Measurements from ENCODE around the gene MLLT10.

Gene MLLT10

DNA sequence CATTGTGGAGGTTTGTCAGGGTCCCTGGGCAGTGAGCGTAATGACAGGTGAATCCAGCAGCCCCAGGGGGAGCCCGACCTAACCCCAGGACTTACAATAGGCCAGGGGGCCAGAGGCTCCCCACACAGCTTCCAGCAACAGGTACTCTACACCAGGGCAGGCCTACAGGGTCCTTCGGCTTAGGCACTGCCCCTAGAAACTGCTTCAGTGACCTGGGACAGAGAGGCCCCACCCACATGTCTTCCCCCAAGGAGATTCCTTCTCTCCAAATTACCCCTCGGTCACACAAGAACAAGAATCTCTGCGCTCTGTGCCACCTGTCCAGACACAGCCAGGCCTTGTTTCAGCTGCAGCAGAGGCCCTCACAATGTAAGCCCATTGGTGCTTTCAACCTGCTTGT lies 32.9 kb upstream of the MLLT10 start:
- DNase-seq (ENCODE audit: low read depth in 3 of 3), result no peak

DNA sequence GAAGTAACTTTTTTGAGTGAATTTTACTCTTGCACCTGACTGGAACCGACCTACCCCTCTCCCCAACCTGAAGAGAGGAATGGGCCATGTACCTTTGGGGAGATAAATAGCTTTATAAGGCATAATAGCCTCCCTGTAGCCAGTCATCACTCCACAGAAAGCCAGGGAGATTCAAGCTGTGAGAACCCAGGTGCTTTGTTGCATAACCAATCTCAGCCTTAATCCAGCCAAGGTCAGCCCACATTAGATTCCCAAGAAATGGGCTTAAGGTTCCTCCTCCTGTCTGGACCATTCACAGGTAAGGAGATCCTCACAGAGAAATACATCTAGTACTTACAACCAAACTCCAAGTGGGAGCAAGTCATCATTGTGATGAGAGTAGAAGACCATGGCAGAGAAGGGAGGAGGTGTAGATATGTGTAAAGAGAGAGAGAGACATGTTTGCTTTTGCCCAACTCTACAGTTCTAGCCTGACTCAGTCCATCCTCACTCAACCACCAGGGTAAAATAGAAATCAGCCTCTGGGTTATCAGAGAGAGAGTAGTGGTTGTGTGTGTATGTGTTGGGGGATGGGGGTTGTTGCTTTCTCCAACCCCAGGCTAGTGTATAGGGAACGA lies 32.2 kb upstream of the MLLT10 start:
- DNase-seq (ENCODE audit: low read depth in 3 of 3), result no peak

DNA sequence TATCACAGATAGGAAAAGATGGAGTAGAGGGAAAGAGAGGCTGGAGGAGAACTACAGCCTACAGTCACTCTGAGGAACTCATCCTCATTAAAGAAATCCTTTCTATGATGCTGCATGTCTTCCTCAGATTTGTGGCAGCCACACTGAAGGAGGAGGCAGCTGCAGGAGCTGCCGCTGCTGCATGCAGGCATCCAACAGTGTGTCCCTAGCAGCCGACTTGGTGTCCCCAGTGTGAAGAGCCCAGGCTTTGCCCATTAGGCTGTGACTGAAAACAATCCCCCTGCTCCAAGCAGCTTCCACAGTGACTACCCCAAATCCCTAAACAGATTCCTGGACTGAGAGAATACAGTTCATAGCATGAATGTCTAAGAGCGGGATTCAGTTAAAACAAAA lies 31.7 kb upstream of the MLLT10 start:
- DNase-seq (ENCODE audit: low read depth in 3 of 3), result no peak

DNA sequence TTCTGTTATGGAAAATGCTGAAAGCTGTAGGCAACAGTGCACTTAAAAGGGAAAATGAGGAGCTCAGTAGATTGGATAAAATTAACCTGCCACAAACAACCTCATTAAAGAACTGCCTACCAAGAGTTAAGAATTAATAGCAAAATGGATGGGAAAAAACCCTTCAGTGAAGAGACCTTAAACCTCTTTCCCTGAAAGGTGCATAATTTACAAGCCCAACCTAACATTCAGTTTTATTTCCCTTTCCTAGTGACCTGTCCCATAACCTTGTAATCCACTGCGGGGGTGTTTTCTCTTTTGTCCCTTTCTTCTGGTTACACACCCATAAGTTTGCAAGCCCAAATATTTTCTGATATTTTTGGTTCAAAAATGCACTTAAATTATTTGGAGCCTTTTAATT lies 30.5 kb upstream of the MLLT10 start:
- DNase-seq (ENCODE audit: low read depth in 3 of 3), result no peak

DNA sequence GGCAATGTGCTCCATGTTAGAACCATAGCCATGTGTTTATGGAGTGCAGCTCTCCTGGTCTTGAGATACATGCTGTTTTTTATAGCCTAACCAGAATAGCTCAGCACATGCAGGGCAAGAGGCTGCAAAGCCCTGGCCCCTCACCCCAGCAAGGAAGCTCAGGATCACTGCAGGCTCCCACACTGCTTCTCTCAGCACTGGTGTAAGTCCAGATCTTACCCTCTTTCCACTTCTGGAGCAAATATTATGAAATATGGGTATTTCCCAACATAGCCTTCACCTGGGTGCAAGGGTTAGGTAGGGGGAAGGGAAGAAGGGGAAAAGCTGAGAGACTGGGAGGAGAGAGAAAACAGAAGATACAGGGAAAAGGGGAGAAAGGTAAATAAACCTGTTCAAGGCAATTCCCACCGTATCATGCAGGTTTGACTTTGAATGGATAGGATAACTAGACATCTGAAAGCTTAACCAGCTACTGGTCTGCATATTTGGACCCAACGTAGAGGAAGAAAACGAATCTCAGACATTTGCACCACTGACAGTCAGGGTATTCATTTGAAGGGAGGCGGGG lies 28.2 kb upstream of the MLLT10 start:
- no peak for DNase-seq (ENCODE audit: low read depth in 3 of 3)

DNA sequence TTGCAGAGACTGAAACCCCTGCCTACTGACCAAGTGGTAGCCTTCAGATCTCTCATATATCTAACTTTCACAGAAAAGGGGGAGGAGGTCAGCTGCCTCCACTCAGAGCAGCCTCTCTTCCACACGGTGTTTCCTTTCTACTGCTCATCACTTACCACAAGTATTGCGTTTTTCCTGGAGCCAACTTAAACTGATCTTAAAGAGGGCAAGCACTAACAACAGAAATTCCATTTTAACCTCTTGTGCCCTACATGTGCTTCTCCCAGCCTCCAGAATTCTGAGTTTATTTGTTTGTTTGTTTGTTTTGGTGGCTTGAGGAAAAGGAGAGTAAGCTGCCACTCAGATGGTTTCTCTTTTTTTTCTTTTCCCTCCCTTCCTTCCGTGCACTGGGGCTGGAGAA lies 27.7 kb upstream of the MLLT10 start:
- no peak for DNase-seq (ENCODE audit: low read depth in 3 of 3)

DNA sequence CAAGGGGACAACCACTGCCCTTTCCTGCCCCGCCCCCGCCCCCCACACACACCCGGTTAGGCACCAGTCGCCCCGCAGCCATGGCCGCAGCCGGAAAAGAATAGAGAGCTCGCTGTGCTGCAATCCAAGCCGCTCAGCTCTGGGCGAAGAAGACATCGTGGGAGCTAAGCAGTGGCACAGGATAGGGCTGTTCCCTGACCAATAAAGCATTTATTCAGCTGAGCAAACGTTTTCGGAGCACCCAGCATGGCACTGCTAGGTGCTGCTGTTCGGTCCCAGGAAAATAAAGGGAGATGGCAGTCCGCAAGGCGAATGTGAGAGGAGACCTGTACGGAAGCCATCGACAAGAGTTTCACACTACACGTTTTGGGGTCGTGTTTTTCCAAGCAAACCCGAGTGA lies 26.9 kb upstream of the MLLT10 start:
- no peak for DNase-seq (ENCODE audit: low read depth in 3 of 3)

DNA sequence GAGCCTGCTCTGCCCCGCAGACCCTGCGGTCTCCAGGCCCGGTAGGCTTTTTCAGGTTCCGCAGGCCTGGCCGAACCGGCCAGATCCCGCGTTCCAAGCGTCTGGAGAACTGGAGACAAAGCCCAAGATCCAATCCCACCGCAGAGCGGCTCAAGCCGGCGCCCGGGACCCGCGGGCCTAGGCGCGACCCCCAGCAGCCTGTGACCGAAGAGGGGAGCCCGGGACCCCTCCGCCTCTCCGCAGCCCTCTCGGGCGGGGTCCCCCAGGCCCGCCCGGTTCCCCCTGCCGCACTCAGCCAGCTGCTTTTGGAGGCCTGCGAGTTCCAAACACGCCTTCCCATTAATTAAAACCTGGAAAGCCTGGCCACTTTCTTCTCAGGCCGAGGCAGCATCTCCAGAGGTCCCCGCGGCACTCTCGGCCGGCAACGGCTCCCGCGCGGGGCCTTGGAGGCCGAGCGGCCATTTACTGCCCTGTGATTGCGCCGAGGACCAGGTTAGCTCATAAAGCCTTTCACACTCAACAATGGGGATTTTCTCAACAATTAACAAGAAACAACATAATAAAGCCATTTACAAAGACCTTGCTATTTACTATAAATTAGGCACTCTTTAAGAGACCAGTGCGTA lies 25.2 kb upstream of the MLLT10 start:
- DNase-seq (ENCODE audit: low read depth in 3 of 3), result no peak

DNA sequence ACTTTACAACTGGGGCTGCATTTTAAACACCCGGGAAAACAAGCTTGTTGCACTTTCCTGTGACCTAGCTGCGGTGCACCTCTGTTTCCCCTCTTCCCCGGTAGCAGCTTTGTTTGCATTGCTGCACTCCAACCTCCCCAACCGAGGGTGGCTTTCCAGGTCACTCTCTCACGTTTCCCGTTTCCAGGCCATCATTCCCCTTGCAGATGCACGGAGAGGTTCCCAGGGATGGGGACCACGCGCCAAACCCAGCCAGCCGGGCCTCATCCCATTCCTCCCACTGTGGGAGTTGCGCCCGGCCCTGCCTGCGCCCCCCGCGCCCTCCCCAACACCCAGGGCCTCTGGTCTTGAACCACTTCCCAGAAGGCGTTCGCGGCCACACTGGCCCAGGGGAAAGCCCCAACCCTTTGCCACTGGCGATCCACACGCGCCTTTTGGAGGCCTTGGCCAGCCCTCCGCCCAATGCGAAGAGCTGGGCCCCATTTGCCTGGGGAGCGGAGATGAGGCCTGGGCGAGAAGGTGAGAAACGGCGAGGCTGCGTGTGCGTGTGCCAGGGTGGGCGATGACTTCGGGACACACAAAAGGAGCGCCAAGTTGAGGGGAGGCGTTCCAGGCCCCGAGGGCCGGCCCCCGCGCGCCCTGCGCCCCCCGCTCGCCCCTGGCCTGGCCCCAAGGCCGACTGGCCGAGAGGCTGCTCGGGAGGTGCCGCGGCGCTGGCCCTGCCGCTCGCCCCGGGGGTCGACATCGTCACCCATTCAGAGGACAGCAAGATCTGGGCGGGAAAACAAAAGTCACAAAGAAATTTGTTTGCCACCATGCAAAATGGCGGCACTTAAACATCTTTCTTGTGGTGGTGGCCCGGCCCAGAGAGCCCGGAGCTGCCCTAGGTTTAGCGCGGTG lies 24.4 kb upstream of the MLLT10 start:
- no peak for DNase-seq (ENCODE audit: low read depth in 3 of 3)

DNA sequence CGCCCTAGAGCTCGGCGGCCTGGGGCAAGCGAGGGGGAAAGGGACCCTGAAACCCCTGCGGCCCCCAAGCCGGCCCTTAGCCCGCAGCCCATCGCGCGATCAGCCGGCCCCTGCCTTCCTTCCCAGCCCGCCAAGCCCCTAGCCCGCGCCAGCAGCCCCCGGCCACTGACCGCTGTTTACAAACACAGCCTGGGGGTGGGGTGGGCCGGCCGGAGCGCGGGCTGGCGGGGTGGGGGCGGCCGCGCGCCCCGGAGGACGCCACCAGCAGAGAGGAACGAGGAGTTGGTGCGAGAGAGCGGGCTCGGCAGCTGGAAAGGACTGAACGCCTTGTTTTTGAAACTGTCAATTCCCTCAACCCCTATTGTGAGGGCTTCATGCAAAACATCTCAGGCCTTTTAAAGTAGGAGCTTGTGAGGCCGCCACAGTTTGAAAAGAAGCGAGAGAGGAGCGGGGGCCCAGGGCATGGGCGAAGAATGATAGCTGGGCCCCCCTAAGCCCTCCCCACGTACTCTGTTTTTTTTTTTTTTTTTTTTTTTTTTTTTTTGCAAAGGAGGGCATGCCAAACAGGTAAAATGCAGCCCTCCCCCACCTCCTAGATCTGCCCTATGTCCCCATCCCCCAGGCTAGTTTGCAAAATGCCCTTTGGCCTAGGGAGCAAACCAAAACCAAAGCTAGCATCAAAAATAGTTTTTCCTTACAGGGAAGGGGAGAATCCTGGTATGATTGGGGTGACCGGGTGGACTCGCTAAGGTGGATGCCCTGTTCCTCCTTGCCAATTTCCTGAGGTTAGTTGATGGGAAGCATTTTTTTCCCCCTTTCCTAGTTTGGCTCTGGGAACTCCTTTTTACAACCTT lies 23.6 kb upstream of the MLLT10 start:
- no peak for DNase-seq (ENCODE audit: low read depth in 3 of 3)

DNA sequence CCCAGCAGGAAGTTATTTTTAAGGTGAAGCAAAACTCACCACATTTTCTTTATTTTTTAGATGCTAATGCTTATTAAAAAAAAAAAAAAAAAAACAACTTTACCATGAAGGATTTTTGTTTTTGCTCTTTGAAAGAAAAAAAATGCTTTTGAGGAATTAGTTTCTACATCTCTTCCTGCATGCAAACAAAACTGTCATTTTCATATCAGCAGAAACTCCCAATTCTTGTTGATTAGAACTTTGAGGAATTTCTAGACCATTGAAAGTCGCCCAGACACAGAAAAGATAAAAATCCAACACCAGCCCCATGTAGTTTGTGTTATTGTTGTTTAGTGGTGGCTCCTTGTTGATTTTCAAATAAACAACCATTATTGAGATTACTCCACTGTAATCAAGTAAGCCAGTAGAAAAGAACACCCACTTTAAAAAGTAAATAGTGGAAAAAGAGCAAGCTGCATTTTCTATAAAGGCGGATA lies 22.9 kb upstream of the MLLT10 start:
- DNase-seq (ENCODE audit: low read depth in 3 of 3), result no peak

DNA sequence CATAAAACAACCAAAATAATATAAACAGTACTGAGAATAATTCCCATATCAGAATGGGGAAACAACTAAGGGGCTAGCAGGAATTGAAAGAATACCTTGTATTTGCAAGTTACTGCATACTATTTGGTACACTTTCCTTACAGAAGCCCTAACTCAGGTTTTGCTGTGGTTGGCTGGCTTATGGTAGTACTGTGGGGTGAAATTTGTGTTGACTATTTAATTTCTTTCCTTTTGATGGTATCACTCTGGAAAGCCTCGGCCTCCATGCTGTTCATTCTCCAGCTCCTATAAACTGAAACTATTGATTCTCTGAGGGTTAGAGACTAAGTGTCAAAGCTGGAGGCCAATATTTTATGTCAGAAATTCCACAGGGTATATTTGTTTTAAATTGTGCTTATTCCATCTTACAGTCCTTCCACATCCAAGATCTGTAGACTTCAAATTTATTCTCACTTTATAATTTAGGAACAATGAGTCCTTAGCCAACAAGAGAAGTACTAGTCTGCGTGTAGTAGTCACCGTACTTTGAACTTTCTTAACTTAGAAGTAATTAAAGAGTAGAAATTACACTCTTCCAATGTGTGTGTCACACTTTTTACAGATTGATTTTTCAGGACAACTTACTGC lies 22.0 kb upstream of the MLLT10 start:
- no peak for DNase-seq (ENCODE audit: low read depth in 3 of 3)

DNA sequence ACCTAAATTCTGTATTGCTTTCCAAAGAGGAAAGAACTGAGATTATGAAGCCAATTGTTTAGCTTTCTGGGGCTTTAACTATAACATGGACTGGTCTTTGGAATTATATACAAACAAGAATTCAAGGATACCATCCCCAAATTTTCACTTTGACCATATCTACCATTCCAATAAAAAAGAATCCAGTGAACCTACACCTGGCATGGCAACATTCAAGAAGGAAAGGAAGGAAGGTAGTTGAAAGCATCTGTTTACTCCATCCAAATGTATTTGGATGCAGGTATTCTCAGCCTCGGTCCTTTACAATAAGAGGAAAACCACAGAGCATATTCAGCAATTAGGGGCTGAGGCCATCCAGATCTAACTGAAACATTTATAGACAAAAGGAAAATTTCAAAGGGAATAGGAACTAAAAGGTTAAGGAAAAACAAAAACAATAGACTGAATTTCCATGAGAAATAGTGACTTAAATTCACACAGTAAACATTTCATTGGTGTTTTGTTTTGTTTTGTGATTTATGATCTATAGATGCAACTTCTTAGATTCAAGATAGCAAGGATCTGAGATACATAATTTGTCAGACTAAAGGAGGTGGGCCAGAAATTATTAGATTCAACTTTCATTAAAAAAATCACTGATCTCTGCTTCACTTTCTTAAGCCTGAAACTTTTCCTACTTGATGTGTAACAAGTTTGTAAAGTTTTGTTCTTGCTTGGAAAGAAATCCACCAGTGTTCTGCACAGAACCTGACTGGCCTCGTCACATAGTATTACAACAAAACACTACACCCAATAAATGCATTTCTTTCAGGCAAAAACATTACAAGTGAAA lies 21.2 kb upstream of the MLLT10 start:
- DNase-seq (ENCODE audit: low read depth in 3 of 3), result no peak

DNA sequence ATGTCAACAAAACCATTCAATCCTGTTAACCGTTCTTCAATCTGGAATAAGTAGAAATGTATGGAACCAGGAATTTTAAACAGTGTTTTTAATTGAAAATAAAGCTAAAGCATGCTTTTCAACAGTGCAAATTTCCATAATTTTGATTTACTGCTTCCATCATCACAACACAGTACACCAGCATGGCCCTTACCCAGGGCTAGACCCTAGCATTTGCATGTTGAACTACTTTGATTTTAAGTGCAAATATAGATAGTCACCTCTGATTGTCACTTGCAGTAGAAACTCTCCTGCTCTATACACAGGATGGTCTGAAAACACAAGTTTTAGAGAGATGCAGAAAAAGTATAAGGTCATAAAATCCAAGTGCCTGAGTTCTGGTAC lies 20.6 kb upstream of the MLLT10 start:
- DNase-seq (ENCODE audit: low read depth in 3 of 3), result no peak

DNA sequence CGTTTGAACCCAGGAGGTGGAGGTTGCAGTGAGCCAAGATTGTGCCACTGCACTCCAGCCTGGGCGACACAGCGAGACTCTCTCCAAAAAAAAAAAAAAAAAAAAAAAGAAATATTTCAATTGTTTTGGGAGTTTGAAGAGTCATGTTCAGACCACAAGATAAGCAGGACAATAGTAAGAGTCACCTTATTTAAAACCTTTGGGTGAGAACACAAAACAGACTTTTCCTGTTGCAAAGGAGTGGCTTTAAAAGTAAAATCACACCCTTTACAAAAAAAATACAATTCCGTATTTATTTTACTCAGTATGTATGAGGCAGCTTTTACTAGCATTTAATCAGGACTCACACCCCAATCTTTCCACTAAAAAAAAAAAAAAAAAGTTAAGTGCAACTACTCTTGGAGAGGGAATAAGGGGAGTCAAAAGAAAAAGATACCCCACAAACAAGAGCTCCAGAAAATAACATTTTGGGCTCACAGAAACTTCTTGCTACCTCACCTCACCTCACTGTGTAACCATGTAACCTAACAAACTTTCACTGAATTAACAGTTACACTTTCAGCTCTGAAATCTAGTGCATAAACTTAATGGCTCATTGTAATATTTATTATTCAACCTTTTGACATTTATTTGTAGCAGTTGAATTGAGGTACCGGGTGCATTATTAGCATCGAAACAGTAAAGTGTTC lies 19.8 kb upstream of the MLLT10 start:
- no peak for DNase-seq (ENCODE audit: low read depth in 3 of 3)

DNA sequence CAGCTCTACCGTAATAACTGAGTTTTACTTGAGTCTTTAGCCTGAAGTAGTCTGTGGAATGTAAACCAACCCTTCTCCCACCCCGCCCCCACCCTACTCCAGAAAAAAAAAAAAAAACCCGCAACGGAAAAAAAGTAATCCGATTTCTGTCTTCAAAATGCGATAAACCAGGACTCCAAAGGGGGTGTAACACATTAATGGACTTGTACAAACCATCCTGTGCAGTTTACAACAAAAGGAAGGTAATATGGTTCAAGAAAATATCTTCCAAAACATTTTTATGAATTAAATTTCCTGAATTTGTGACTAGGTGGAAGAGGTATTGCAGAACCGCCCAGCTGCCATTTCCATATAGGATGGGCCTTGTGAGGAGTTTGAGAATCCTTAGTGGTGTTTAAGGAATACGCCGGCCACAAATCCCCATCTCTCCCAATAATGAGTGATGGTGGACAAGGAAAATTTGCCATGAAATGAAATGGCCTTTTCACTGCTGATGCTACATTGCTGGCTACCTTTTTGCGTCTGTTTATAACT lies 19.1 kb upstream of the MLLT10 start:
- DNase-seq (ENCODE audit: low read depth in 3 of 3), result no peak

DNA sequence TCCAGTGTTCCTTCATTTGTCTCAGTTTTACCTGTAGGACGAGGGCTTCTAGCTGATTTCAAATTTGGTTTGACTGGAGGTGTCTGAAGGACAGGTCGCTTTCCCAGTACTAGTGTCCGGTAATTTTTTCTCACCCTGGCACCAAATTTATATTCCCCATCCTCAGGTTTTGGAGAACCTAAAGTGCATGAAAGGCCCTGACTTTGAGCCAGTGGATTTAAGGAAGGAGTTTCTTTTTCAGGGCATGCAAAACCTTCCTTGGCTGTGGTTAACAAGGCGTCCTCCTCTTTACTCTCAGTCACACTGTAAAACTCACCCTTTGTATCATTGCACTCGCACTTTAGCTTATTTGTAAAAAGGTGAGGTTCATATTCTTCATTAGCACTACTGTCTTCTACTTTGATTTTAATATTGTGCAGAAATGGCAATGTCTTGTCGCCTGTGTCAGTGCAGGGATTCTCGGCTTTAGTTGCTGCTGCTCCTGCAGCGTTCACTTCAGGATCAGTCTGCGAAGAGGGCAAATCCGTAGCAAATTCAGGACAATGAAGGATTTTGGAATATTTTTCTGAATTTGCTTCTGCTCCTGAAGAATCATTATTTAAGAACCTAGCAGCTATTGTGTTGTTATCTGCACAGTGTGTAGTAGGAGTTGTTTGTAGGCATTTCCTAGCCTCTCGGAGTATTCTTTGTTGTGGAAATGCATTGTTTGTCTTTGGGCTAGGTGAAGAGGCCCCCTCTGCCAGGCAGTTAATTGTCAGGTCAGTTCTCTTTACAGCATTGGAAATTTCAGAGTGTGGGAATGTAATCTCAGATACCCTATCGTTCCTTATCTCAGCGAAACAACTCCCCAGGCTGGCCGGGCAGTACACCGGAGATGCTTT lies 18.4 kb upstream of the MLLT10 start:
- DNase-seq (ENCODE audit: low read depth in 3 of 3), result no peak
